Measurements from ENCODE around the gene SIAH3. TPM values are rescaled to one million over a fixed set of nuclear protein-coding genes. Genes with fewer than 3 reads are reported as not detected.

Gene SIAH3
- total RNA-seq, 1 experiment from 2014 or later: not detected

- WGBS (ENCODE audit: extremely low coverage, insufficient read length, low lambda C conversion rate): no CpG with 5 or more reads among the region's 10 CpGs
- no peak overlapping the region for H2BK5ac ChIP-seq (ENCODE audit: insufficient read length, low read length)
- Mint-ChIP-seq H3K9me3 (peaks cover 0 to 2% of the 10 kb centered on the region in 2 experiments; a peak in 1 of 5 replicates), H3K27me3 (ENCODE audit: low read depth) (peaks cover 49% of the 10 kb centered on the region), H3K36me3 (ENCODE audit: insufficient read depth in 1 of 3, low read depth in 3 of 3) (no peaks in the 10 kb centered on the region; a peak in 1 of 7 replicates), H3K4me1 (peaks cover 20 to 23% of the 10 kb centered on the region in 2 experiments), H3K27ac (no peak overlapping the region), H3K4me3 (no peak overlapping the region)
- no peak overlapping the region for H3K18ac ChIP-seq (ENCODE audit: insufficient read length, low read depth, low read length)
- no peak overlapping the region for H3K23ac ChIP-seq (ENCODE audit: insufficient read length, low read depth, low read length)
- no peaks in the 10 kb centered on the region for H4K20me1 ChIP-seq (ENCODE audit: control insufficient read depth, insufficient read depth, insufficient read length)
- H2AFZ ChIP-seq (ENCODE audit: low read length): no peak overlapping the region
- no peak overlapping the region for H2AK5ac ChIP-seq (ENCODE audit: insufficient read length, low read length)
- H4K8ac ChIP-seq (replicated peaks; ENCODE audit: insufficient read length, low read depth, low read length): no peak overlapping the region
- no peak overlapping the region for H2BK20ac ChIP-seq (ENCODE audit: low read depth, low read length, poor library complexity, severe bottlenecking)
- H3K4me2 ChIP-seq (ENCODE audit: insufficient read depth, insufficient read length, low read length): no peak overlapping the region
- TF ChIP-seq, protein P1, sequence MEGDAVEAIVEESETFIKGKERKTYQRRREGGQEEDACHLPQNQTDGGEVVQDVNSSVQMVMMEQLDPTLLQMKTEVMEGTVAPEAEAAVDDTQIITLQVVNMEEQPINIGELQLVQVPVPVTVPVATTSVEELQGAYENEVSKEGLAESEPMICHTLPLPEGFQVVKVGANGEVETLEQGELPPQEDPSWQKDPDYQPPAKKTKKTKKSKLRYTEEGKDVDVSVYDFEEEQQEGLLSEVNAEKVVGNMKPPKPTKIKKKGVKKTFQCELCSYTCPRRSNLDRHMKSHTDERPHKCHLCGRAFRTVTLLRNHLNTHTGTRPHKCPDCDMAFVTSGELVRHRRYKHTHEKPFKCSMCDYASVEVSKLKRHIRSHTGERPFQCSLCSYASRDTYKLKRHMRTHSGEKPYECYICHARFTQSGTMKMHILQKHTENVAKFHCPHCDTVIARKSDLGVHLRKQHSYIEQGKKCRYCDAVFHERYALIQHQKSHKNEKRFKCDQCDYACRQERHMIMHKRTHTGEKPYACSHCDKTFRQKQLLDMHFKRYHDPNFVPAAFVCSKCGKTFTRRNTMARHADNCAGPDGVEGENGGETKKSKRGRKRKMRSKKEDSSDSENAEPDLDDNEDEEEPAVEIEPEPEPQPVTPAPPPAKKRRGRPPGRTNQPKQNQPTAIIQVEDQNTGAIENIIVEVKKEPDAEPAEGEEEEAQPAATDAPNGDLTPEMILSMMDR (conservative IDR thresholded peaks at IDR 0.05): no peak
- no peak overlapping the region for H2BK12ac ChIP-seq (ENCODE audit: insufficient read length, low read depth, low read length)
- H2BK120ac ChIP-seq (ENCODE audit: low read depth, low read length, poor library complexity, severe bottlenecking): no peak overlapping the region
- H3K27me3 ChIP-seq (ENCODE audit: insufficient read depth, low read length): no peaks in the 10 kb centered on the region
- no peaks in the 10 kb centered on the region for H3K23me2 ChIP-seq (ENCODE audit: insufficient read length, low read depth, low read length, poor library complexity, severe bottlenecking)
- no peak overlapping the region for H4K5ac ChIP-seq (ENCODE audit: insufficient read length, low read depth, low read length)
- no peak overlapping the region for H2BK15ac ChIP-seq (ENCODE audit: low read depth, low read length)
- H4K91ac ChIP-seq (ENCODE audit: insufficient read length, low read depth, low read length): no peak overlapping the region
- no peak overlapping the region for H3K9ac ChIP-seq (ENCODE audit: extremely low read depth, insufficient read length, low read length)
- H3K56ac ChIP-seq (ENCODE audit: insufficient read length, low read depth, low read length): no peak overlapping the region
- H3K4ac ChIP-seq (ENCODE audit: low read depth, low read length): no peak overlapping the region
- no peaks in the 10 kb centered on the region for H3K9me3 ChIP-seq (ENCODE audit: control insufficient read depth, low read depth, low read length)
- no peak overlapping the region for H3K14ac ChIP-seq (ENCODE audit: insufficient read depth, low read length)
- peaks cover 3% of the 10 kb centered on the region for H3K4me1 ChIP-seq (ENCODE audit: insufficient read depth, low read length)
- no peaks in the 10 kb centered on the region for H3K79me1 ChIP-seq (ENCODE audit: insufficient read depth, low read depth, low read length, poor library complexity, severe bottlenecking)
- no peak overlapping the region for H3T11ph ChIP-seq (ENCODE audit: low read length)
- H3K27ac ChIP-seq (ENCODE audit: insufficient read length, low read depth, low read length): no peak overlapping the region
- DNase-seq: no peak
- H3K79me2 ChIP-seq (ENCODE audit: insufficient read depth, low read length): no peaks in the 10 kb centered on the region
Observed at GRCh38 chr13:45870232-45870631, 18.7 kb upstream of the SIAH3 start.
